HL-60 (cell line): ENCODE measurements around the gene USP5.

Experiments used
- DNase-seq, 2 experiments: peaks; one replicate each; pipeline ENCODE4 v3.0.0-alpha.2; 2010 to 2020; ENCODE audit warnings: low read depth in 1 of 2, low spot score in 1 of 2
- H3K27ac ChIP-seq: fragments of 250-450 bp; sonication (Bioruptor Pico); replicated peaks from 2 replicates; pipeline ENCODE4 v1.5.1; 2020; ENCODE audit warnings: mild to moderate bottlenecking, moderate library complexity
- H3K27me3 ChIP-seq: fragments of 250-450 bp; sonication (Bioruptor Pico); 2 replicates; pipeline ENCODE4 v1.5.1; 2021; ENCODE audit warnings: mild to moderate bottlenecking, moderate library complexity; ENCODE audit not compliant: insufficient read depth, poor library complexity, severe bottlenecking
- H3K4me3 ChIP-seq: replicated peaks from 2 replicates; pipeline ENCODE4 v1.5.1; 2011; ENCODE audit warnings: mild to moderate bottlenecking, control low read depth, low read length; ENCODE audit not compliant: insufficient read depth
- GABPA ChIP-seq: IDR thresholded peaks from 2 replicates; pipeline ENCODE4 v1.6.1; 2012; ENCODE audit warnings: low read depth
- POLR2AphosphoS5 ChIP-seq: IDR thresholded peaks from 2 replicates; pipeline ENCODE4 v1.6.1; 2012; ENCODE audit warnings: low read depth
- REST ChIP-seq: IDR thresholded peaks from 2 replicates; pipeline ENCODE4 v1.6.1; 2012; ENCODE audit warnings: low read depth; ENCODE audit not compliant: insufficient replicate concordance
- SPI1 ChIP-seq: IDR thresholded peaks from 2 replicates; pipeline ENCODE4 v1.6.1; 2012; ENCODE audit warnings: low read depth, mild to moderate bottlenecking, borderline replicate concordance
- TF ChIP-seq, protein P1 (sequence below): IDR thresholded peaks from one replicate; pipeline ENCODE4 v1.5.1; 2011; ENCODE audit warnings: low read length, control low read depth, inconsistent platforms; ENCODE audit not compliant: insufficient read depth

USP5 gene

GRCh38 chr12:6866163-6866919 lies 14.4 kb downstream of the USP5 start:
- Histone ChIP-seq H3K27ac (peak overlapping the region; percentile 92), H3K4me3 (peak overlapping the region; percentile 93), H3K27me3 (no peaks in the 10 kb centered on the region)
- no peak for TF ChIP-seq SPI1
- TF ChIP-seq GABPA, result no peak
- no peak for TF ChIP-seq REST
- TF ChIP-seq, protein P1, sequence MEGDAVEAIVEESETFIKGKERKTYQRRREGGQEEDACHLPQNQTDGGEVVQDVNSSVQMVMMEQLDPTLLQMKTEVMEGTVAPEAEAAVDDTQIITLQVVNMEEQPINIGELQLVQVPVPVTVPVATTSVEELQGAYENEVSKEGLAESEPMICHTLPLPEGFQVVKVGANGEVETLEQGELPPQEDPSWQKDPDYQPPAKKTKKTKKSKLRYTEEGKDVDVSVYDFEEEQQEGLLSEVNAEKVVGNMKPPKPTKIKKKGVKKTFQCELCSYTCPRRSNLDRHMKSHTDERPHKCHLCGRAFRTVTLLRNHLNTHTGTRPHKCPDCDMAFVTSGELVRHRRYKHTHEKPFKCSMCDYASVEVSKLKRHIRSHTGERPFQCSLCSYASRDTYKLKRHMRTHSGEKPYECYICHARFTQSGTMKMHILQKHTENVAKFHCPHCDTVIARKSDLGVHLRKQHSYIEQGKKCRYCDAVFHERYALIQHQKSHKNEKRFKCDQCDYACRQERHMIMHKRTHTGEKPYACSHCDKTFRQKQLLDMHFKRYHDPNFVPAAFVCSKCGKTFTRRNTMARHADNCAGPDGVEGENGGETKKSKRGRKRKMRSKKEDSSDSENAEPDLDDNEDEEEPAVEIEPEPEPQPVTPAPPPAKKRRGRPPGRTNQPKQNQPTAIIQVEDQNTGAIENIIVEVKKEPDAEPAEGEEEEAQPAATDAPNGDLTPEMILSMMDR, result no peak
- TF ChIP-seq POLR2AphosphoS5, result no peak
- DNase-seq, result no peak

DNA sequence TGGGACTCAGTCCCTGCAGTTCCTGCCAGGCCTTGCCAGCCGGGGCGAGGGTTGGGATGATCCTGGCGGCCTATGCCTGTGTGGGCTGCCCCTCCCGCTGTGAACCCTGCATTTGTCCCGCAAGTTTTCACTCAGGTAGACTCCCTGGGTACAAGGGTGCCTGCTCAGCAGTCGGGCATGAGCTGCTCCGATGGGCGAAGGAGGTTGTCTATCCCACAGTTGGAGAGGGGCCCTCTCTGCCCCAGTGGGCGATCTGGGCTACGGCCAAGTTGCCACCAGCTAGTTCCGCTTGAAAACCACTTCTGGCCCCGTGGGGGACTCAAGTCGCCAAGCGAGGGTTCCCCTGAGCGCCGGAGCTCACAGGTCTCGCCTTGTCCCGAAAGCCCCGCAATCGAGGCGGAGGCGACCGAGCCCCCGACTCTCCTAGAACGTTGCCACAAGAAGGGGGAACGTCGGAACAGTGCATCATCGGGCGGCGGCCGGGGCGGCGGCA lies 15.0 kb downstream of the USP5 start:
- Histone ChIP-seq H3K27me3 (no peaks in the 10 kb centered on the region), H3K4me3 (peak overlapping the region; percentile 93), H3K27ac (peak overlapping the region; percentile 92)
- TF ChIP-seq REST (no peak), SPI1 (0 out of 2 replicates have a peak, but pooled peaks have one; percentile 0)
- TF ChIP-seq, protein P1, result no peak
- DNase-seq, result no peak

DNA sequence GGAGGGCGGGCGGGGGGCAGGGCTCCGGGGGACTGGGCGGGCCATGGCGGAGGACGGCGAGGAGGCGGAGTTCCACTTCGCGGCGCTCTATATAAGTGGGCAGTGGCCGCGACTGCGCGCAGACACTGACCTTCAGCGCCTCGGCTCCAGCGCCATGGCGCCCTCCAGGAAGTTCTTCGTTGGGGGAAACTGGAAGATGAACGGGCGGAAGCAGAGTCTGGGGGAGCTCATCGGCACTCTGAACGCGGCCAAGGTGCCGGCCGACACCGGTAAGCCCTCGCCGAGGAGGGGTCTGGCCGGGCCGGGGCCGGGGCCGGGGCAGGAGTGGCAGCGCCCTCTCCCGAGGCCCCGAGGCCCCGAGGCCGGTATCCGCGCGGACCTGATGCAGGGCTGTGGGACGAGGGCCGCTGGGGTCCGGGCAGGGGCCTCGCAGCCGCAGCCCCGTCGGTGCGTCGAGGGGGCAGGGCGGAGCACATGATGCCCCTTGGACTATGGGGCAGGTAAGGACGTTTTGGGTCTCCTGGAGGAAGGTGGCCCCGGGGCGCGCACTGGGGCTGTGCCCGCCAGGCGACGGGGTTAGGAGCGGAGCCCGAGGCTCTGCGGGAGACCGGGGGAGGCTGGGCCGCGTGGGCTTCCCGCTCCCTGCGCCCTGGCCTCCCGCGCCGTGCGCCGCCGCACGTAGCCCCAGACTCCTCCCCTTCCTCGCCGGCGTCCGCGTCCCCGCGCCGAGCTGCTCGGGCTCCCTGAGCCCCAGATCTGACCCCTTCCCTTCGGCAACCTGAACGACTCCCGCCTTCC lies 15.7 kb downstream of the USP5 start, which contains the start of gene TPI1:
Gene TPI1 (plus strand): TSS at position 119 of the 798 bp plus-strand sequence. CDS start 36 bp downstream, at position 155.
- Histone ChIP-seq H3K27me3 (no peaks in the 10 kb centered on the region), H3K4me3 (peak within 1 kb of the TSS; percentile 93), H3K27ac (peak within 1 kb of the TSS; percentile 92)
- peak; percentile 77 for TF ChIP-seq REST
- no peak for TF ChIP-seq GABPA
- TF ChIP-seq POLR2AphosphoS5, result peak; percentile 97
- 0 out of 2 replicates have a peak, but pooled peaks have one; percentile 0 for TF ChIP-seq SPI1
- DNase-seq, result peak; percentile 79 to 82
